Measurements from ENCODE around the gene PHC2. TPM values are rescaled to one million over a fixed set of nuclear protein-coding genes. Genes with fewer than 3 reads are reported as not detected.

Gene PHC2
- total and polyA plus RNA-seq, 9 of the 15 experiments (the other 6 are each of a cell fraction or from before 2014, with no cell fraction given) = 3.1 to 67.6 (median 34.6) TPM

- H2AFZ ChIP-seq (ENCODE audit: low read depth, low read length) = no peak overlapping the region
- H3K27me3 ChIP-seq (ENCODE audit: control insufficient read depth in 2 of 2, insufficient read depth in 2 of 2, low read length in 2 of 2) = peaks cover 5 to 6% of the 10 kb centered on the region in 2 experiments; a peak in 4 of 5 replicates
- ChIA-PET CTCF (ENCODE audit: low intra/inter-chr PET ratio) (no interaction called here), POLR2A (interaction anchor here (0.9 to 1.7 kb wide), 3 partner anchors 10 to 82 kb away, joined by 3 to 5 read pairs (median 3); no protein-coding TSS in a partner anchor)
- no peaks in the 10 kb centered on the region for H3K9me1 ChIP-seq (ENCODE audit: control insufficient read depth, insufficient read depth, low read length)
- ATAC-seq = no peak; the same call in 2 of the 3 replicates
- H3K4me2 ChIP-seq (ENCODE audit: insufficient read depth, low read length) = no peak overlapping the region
- H3K27ac ChIP-seq (ENCODE audit: extremely low read depth, low read depth, low read length) = no peak overlapping the region
- DNase-seq (ENCODE audit: extremely low read depth in 1 of 4, low spot score in 3 of 4) = peak in 3 of 4 experiments; percentile 29 to 33 (median 32)
- no peaks in the 10 kb centered on the region for H3K36me3 ChIP-seq (ENCODE audit: control insufficient read depth, insufficient read depth, low read length)
- H3K4me1 ChIP-seq (replicated peaks in 1 of 2; ENCODE audit: control insufficient read depth in 2 of 2, insufficient read depth in 2 of 2, low read length in 2 of 2) = peaks cover 0 to 16% of the 10 kb centered on the region in 2 experiments; a peak in 4 of 5 replicates
- no peaks in the 10 kb centered on the region for H3K79me2 ChIP-seq (ENCODE audit: control insufficient read depth, insufficient read depth, low read length)
- 2% methylated on average over 4 of the region's 4 CpGs for WGBS (ENCODE audit: insufficient coverage, low coverage, missing lambda C conversion rate)
- H3K4me3 ChIP-seq = no peak overlapping the region
- intact Hi-C loops (cut with micrococcal nuclease) (no loop called here), in situ Hi-C loops (cut with MboI) (no loop called here)
- no peaks in the 10 kb centered on the region for H4K20me1 ChIP-seq (replicated peaks; ENCODE audit: control insufficient read depth, insufficient read depth, low read length)
- BruUV-seq (replicated peaks) = no TSS peak
- no peak for FAIRE-seq
- H3K9me3 ChIP-seq (replicated peaks; ENCODE audit: control insufficient read depth, insufficient read depth, low read depth, low read length) = no peaks in the 10 kb centered on the region
- no peak overlapping the region for H3K9ac ChIP-seq (ENCODE audit: insufficient read depth in 1 of 2, low read depth in 2 of 2, low read length in 2 of 2)
- TF ChIP-seq HOMEZ (CRISPR knock-in tag; IDR thresholded peaks at IDR 0.05) = no peak
- TF ChIP-seq STAT5B (CRISPR knock-in tag; IDR thresholded peaks at IDR 0.05) = no peak
- TF ChIP-seq CHD1 (IDR thresholded peaks at IDR 0.05; ENCODE audit: low read length) = no peak
- no peak for TF ChIP-seq PHB2 (IDR thresholded peaks at IDR 0.05; ENCODE audit: low read depth)
- TF ChIP-seq, protein P1, sequence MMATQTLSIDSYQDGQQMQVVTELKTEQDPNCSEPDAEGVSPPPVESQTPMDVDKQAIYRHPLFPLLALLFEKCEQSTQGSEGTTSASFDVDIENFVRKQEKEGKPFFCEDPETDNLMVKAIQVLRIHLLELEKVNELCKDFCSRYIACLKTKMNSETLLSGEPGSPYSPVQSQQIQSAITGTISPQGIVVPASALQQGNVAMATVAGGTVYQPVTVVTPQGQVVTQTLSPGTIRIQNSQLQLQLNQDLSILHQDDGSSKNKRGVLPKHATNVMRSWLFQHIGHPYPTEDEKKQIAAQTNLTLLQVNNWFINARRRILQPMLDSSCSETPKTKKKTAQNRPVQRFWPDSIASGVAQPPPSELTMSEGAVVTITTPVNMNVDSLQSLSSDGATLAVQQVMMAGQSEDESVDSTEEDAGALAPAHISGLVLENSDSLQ (IDR thresholded peaks at IDR 0.05) = no peak
- TF ChIP-seq TAF1 (IDR thresholded peaks at IDR 0.05; ENCODE audit: control insufficient read depth, extremely low read depth, insufficient read depth, low read length, severe bottlenecking) = no peak
- no peak for TF ChIP-seq EP300 (IDR thresholded peaks at IDR 0.05; ENCODE audit: low read length)
- no peak for TF ChIP-seq ZNF407 (IDR thresholded peaks at IDR 0.05; ENCODE audit: low read depth)
- TF ChIP-seq ZNF586 (CRISPR knock-in tag; conservative IDR thresholded peaks at IDR 0.05) = no peak
These were observed 5.8 kb upstream of the PHC2 start for GRCh38 chr1:33436557-33437285.

Measured in K562 (cell line).